Measurements from ENCODE around the gene NR2F2. TPM values are rescaled to one million over a fixed set of nuclear protein-coding genes. Genes with fewer than 3 reads are reported as not detected.

Gene NR2F2
- total and polyA plus RNA-seq, 2 donors (not counting 1 experiment from before 2014, with no cell fraction given), result not detected

DNA sequence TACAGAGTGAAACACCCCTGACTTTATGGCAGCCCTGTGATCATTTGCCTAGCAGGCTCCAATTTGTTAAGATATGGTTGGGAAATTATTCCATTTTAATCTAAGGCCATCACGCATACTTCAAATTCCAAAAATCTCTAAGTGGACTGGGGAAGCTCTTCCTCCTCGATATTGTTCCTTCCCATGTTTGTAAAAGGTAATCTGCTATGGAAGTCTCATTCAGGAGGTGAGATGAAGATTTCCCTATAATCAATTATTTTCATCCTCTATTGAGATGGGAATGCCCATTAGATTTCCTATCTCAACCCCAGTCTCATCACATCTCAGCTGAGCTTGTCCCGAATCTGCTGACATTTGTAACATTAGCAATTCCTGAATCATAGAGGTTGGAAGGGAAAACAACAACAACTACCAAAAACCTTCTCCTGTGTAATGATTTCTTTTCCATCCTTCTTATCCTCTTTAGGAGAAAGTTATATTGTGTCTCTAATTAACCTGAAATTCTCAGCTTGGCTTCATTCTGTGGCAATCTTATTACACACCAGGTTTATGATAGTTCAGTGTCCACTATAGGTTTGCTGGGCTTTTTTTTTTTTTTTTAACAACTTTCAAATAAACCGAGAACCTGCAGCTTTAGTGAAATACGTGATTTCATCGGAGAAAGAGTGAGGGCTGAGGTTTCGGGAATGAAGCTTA, 2.2 kb upstream of the NR2F2 start:
- no peak overlapping the region for H3K27ac Mint-ChIP-seq
- ATAC-seq (ENCODE audit: low read depth) (no peak), DNase-seq (no peak)
- peaks cover 74% of the 10 kb centered on the region for H3K27me3 Mint-ChIP-seq
- Histone ChIP-seq H3K27me3 (replicated peaks in 1 of 4; ENCODE audit: control extremely low read depth in 1 of 4, control insufficient read depth in 3 of 4, insufficient read depth in 4 of 4, low read length in 3 of 4) (peaks cover 2 to 64% (median 43%) of the 10 kb centered on the region in 4 experiments), H3K9ac (ENCODE audit: low read length) (no peak overlapping the region), H3K4me3 (ENCODE audit: control extremely low read depth in 1 of 5, extremely low read depth in 1 of 5, insufficient read depth in 1 of 5, low read depth in 2 of 5, low read length in 4 of 5) (no peak overlapping the region), H3K27ac (ENCODE audit: low read length in 2 of 2) (no peak overlapping the region), H3K36me3 (replicated peaks in 1 of 2; ENCODE audit: control extremely low read depth in 1 of 2, control insufficient read depth in 1 of 2, extremely low read depth in 1 of 2, insufficient read depth in 2 of 2, low read length in 1 of 2) (no peaks in the 10 kb centered on the region), H3K4me2 (replicated peaks; ENCODE audit: low read depth, low read length, poor library complexity, severe bottlenecking) (no peak overlapping the region), H4K20me1 (ENCODE audit: control insufficient read depth, insufficient read depth, low read length, poor library complexity, severe bottlenecking) (no peaks in the 10 kb centered on the region), H3K4me1 (ENCODE audit: control insufficient read depth in 2 of 2, insufficient read depth in 2 of 2, low read length in 2 of 2) (peaks cover 4 to 5% of the 10 kb centered on the region in 2 donors), H3K9me3 (ENCODE audit: control extremely low read depth in 1 of 3, control insufficient read depth in 2 of 3, insufficient read depth in 1 of 3, low read length in 2 of 3) (peaks cover 0 to 30% (median 0%) of the 10 kb centered on the region in 3 donors), H3K79me2 (ENCODE audit: control insufficient read depth, insufficient read depth, low read length) (no peaks in the 10 kb centered on the region), H2AFZ (ENCODE audit: insufficient read depth, low read depth, low read length, poor library complexity, severe bottlenecking) (no peak overlapping the region)
- CTCF ChIA-PET, result no interaction called here
- no CpG with 5 or more reads among the region's 7 CpGs for WGBS (ENCODE audit: insufficient coverage)
- POLR2A ChIA-PET, result no interaction called here
- TF ChIP-seq, protein P1, sequence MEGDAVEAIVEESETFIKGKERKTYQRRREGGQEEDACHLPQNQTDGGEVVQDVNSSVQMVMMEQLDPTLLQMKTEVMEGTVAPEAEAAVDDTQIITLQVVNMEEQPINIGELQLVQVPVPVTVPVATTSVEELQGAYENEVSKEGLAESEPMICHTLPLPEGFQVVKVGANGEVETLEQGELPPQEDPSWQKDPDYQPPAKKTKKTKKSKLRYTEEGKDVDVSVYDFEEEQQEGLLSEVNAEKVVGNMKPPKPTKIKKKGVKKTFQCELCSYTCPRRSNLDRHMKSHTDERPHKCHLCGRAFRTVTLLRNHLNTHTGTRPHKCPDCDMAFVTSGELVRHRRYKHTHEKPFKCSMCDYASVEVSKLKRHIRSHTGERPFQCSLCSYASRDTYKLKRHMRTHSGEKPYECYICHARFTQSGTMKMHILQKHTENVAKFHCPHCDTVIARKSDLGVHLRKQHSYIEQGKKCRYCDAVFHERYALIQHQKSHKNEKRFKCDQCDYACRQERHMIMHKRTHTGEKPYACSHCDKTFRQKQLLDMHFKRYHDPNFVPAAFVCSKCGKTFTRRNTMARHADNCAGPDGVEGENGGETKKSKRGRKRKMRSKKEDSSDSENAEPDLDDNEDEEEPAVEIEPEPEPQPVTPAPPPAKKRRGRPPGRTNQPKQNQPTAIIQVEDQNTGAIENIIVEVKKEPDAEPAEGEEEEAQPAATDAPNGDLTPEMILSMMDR (IDR thresholded peaks at IDR 0.05), result no peak
- no peak for TF ChIP-seq EZH2 (IDR thresholded peaks at IDR 0.05; ENCODE audit: borderline replicate concordance, insufficient read depth, low read depth, low read length, poor library complexity, severe bottlenecking)
- no peak overlapping the region for H3K4me3 Mint-ChIP-seq
- H3K4me1 Mint-ChIP-seq, result peaks cover 18% of the 10 kb centered on the region
- intact Hi-C loops (cut with micrococcal nuclease), result no loop called here
- no peaks in the 10 kb centered on the region for H3K9me3 Mint-ChIP-seq (ENCODE audit: insufficient read depth)

DNA sequence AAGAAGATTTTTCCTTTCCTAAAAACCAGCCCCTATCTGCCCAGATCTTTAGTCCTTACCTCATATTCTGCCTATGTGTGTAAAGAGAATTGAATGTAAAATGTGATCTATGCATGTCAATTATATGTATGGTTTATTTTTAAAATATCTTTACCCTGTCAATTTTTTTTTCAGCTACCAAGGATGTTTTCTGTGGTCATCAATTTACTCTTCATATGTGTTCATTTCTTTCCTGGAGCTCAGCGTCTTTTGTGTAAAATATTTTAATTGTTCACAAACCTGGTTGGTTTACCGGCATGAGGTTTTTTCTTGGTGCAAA, 1.7 kb upstream of the NR2F2 start:
- POLR2A ChIA-PET, result no interaction called here
- Histone ChIP-seq H3K36me3 (replicated peaks in 1 of 2; ENCODE audit: control extremely low read depth in 1 of 2, control insufficient read depth in 1 of 2, extremely low read depth in 1 of 2, insufficient read depth in 2 of 2, low read length in 1 of 2) (no peaks in the 10 kb centered on the region), H3K27me3 (replicated peaks in 1 of 4; ENCODE audit: control extremely low read depth in 1 of 4, control insufficient read depth in 3 of 4, insufficient read depth in 4 of 4, low read length in 3 of 4) (peaks cover 2 to 64% (median 42%) of the 10 kb centered on the region in 4 experiments), H3K79me2 (ENCODE audit: control insufficient read depth, insufficient read depth, low read length) (no peaks in the 10 kb centered on the region), H4K20me1 (ENCODE audit: control insufficient read depth, insufficient read depth, low read length, poor library complexity, severe bottlenecking) (no peaks in the 10 kb centered on the region), H3K4me3 (ENCODE audit: control extremely low read depth in 1 of 5, extremely low read depth in 1 of 5, insufficient read depth in 1 of 5, low read depth in 2 of 5, low read length in 4 of 5) (no peak overlapping the region), H3K4me1 (ENCODE audit: control insufficient read depth in 2 of 2, insufficient read depth in 2 of 2, low read length in 2 of 2) (peaks cover 4 to 7% of the 10 kb centered on the region in 2 donors), H3K9me3 (ENCODE audit: control extremely low read depth in 1 of 3, control insufficient read depth in 2 of 3, insufficient read depth in 1 of 3, low read length in 2 of 3) (peaks cover 0 to 34% (median 0%) of the 10 kb centered on the region in 3 donors), H3K27ac (ENCODE audit: low read length in 2 of 2) (no peak overlapping the region), H2AFZ (ENCODE audit: insufficient read depth, low read depth, low read length, poor library complexity, severe bottlenecking) (no peak overlapping the region), H3K4me2 (replicated peaks; ENCODE audit: low read depth, low read length, poor library complexity, severe bottlenecking) (no peak overlapping the region), H3K9ac (ENCODE audit: low read length) (no peak overlapping the region)
- intact Hi-C loops (cut with micrococcal nuclease), result no loop called here
- no peak overlapping the region for H3K27ac Mint-ChIP-seq
- no CpG with 5 or more reads among the region's 2 CpGs for WGBS (ENCODE audit: insufficient coverage)
- ATAC-seq (ENCODE audit: low read depth) (no peak), DNase-seq (no peak)
- TF ChIP-seq, protein P1 (IDR thresholded peaks at IDR 0.05), result no peak
- no peak for TF ChIP-seq EZH2 (IDR thresholded peaks at IDR 0.05; ENCODE audit: borderline replicate concordance, insufficient read depth, low read depth, low read length, poor library complexity, severe bottlenecking)
- H3K4me1 Mint-ChIP-seq, result peaks cover 19% of the 10 kb centered on the region
- no peak overlapping the region for H3K4me3 Mint-ChIP-seq
- peaks cover 71% of the 10 kb centered on the region for H3K27me3 Mint-ChIP-seq
- CTCF ChIA-PET, result no interaction called here
- no peaks in the 10 kb centered on the region for H3K9me3 Mint-ChIP-seq (ENCODE audit: insufficient read depth)
